HepG2 (cell line): Measurements from ENCODE around the gene GIPC2. TPM values are rescaled to one million over a fixed set of nuclear protein-coding genes. Genes with fewer than 3 reads are reported as not detected.

ENCODE experiments used
- ATAC-seq: fragments of 200-7000 bp; cut with Tn5 transposase; 3 replicates; pipeline ENCODE4 v1.9.1; 2020; ENCODE audit warnings: mild to moderate bottlenecking, moderate library complexity
- BruUV-seq: library from RNA; stranded (reverse); fragments of 400-500 nt; replicated peaks from 2 replicates; lab custom pipeline; 2021; lab: Mats Ljungman, UMichigan
- CTCF ChIA-PET: fragments of 300-600 bp; formaldehyde crosslinking; extraction: SDS; loops from one replicate; lab custom pipeline; 2021; ENCODE audit warnings: low total read pairs, inconsistent platforms, low intra/inter-chr PET ratio; lab: Yijun Ruan, JAX
- POLR2A ChIA-PET: fragments of 350-600 bp; sonication (Branson Sonifier 250); formaldehyde crosslinking; loops from one replicate; lab custom pipeline; 2020; ENCODE audit warnings: antibody characterized with exemption, inconsistent platforms; lab: Yijun Ruan, JAX
- DNase-seq: peaks from one replicate; pipeline ENCODE4 v3.0.0-alpha.2; 2015; ENCODE audit warnings: low spot score
- FAIRE-seq: peaks from 3 replicates; lab custom pipeline; 2011; peaks lifted over from hg19 to GRCh38; lab: Jason Lieb, UNC
- H2AFZ ChIP-seq: one replicate; pipeline ENCODE4 v1.6.1; 2011; ENCODE audit warnings: low read length, inconsistent platforms
- H3K27ac ChIP-seq: fragments of 300-600 bp; 3 replicates; pipeline ENCODE4 v1.8.0; 2011; ENCODE audit warnings: mixed run types, mild to moderate bottlenecking, mixed read lengths, low read length, inconsistent platforms; ENCODE audit not compliant: insufficient read depth; ENCODE audit errors: extremely low read length
- H3K27me3 ChIP-seq, 2 experiments: fragments of 200-600 bp in 1 of 2; 2 replicates in 1 of 2; 3 replicates in 1 of 2; pipeline versions ENCODE4 v1.6.0 to v1.8.0; 2011; ENCODE audit warnings: low read length in 2 of 2, mild to moderate bottlenecking in 2 of 2, moderate library complexity in 2 of 2, inconsistent platforms in 1 of 2; ENCODE audit not compliant: insufficient read depth in 2 of 2, control insufficient read depth in 1 of 2
- H3K36me3 ChIP-seq, 2 experiments: fragments of 200-600 bp in 1 of 2; replicated peaks in 1 of 2; 2 replicates in 1 of 2; 3 replicates in 1 of 2; pipeline versions ENCODE4 v1.5.1 to v1.8.0; 2011; ENCODE audit warnings: low read length in 2 of 2, inconsistent platforms in 1 of 2; ENCODE audit not compliant: insufficient read depth in 2 of 2, control insufficient read depth in 1 of 2
- H3K4me1 ChIP-seq: 2 replicates; pipeline ENCODE4 v1.5.1; 2012; ENCODE audit warnings: low read length, inconsistent platforms; ENCODE audit not compliant: insufficient read depth
- H3K4me2 ChIP-seq: 2 replicates; pipeline ENCODE4 v1.6.0; 2011; ENCODE audit warnings: low read depth, low read length, inconsistent platforms
- H3K4me3 ChIP-seq, 3 experiments: fragments of 200-600 bp in 1 of 3; sonication (generic), shearing (Covaris generic) in 1 of 3; replicated peaks in 1 of 3; 2 replicates each; pipeline ENCODE4 v1.5.1; 2011 to 2016; ENCODE audit warnings: low read length in 3 of 3, inconsistent platforms in 2 of 3, low read depth in 2 of 3, mild to moderate bottlenecking in 2 of 3, control low read depth in 1 of 3, mixed read lengths in 1 of 3; ENCODE audit not compliant: insufficient read depth in 1 of 3
- H3K79me2 ChIP-seq: one replicate; pipeline ENCODE4 v1.6.1; 2011; ENCODE audit warnings: low read length, inconsistent platforms; ENCODE audit not compliant: insufficient read depth
- H3K9ac ChIP-seq: 2 replicates; pipeline ENCODE4 v1.6.0; 2011; ENCODE audit warnings: mild to moderate bottlenecking, low read depth, low read length, inconsistent platforms; ENCODE audit not compliant: insufficient read depth
- H3K9me3 ChIP-seq: 2 replicates; pipeline ENCODE4 v1.5.1; 2012; ENCODE audit warnings: mild to moderate bottlenecking, low read length
- H4K20me1 ChIP-seq: 2 replicates; pipeline ENCODE4 v1.6.0; 2011; ENCODE audit warnings: inconsistent platforms, mild to moderate bottlenecking, low read length, moderate library complexity; ENCODE audit not compliant: insufficient read depth
- BCL6 ChIP-seq: IDR thresholded peaks from 2 replicates; pipeline ENCODE4 v1.6.1; 2016; ENCODE audit warnings: missing genetic modification reagents, missing compliant biosample characterization
- CHCHD3 ChIP-seq: sonication (generic); formaldehyde crosslinking; IDR thresholded peaks from 2 replicates; pipeline ENCODE4 v1.8.0; 2022; ENCODE audit warnings: mild to moderate bottlenecking, missing genetic modification reagents, moderate library complexity
- HNF4A ChIP-seq: sonication (generic); formaldehyde crosslinking; IDR thresholded peaks from 2 replicates; pipeline ENCODE4 v1.4.0; 2020; ENCODE audit warnings: missing genetic modification reagents
- KDM1A ChIP-seq: IDR thresholded peaks from 2 replicates; pipeline ENCODE4 v1.6.1; 2016; ENCODE audit warnings: missing compliant biosample characterization
- MTF1 ChIP-seq: sonication (generic); formaldehyde crosslinking; IDR thresholded peaks from 2 replicates; pipeline ENCODE4 v1.5.0; 2020; ENCODE audit warnings: missing genetic modification reagents
- NFAT5 ChIP-seq: sonication (generic); formaldehyde crosslinking; IDR thresholded peaks from 2 replicates; pipeline ENCODE4 v1.4.0; 2020; ENCODE audit warnings: missing genetic modification reagents
- TEAD3 ChIP-seq: optimal IDR thresholded peaks from 2 replicates; pipeline ENCODE3; 2016; ENCODE audit warnings: borderline replicate concordance
- ZMYM4 ChIP-seq: sonication (generic); formaldehyde crosslinking; IDR thresholded peaks from 2 replicates; pipeline ENCODE4 v1.8.1; 2023; ENCODE audit warnings: mild to moderate bottlenecking, missing genetic modification reagents
- ZNF337 ChIP-seq: sonication (generic); formaldehyde crosslinking; IDR thresholded peaks from 2 replicates; pipeline ENCODE4 v1.5.1; 2020; ENCODE audit warnings: missing genetic modification reagents, low read depth, mild to moderate bottlenecking, borderline replicate concordance
- ZNF432 ChIP-seq: sonication (generic); formaldehyde crosslinking; IDR thresholded peaks from 2 replicates; pipeline ENCODE4 v1.5.0; 2020; ENCODE audit warnings: missing genetic modification reagents, mild to moderate bottlenecking, borderline replicate concordance
- ZNF580 ChIP-seq: IDR thresholded peaks from 2 replicates; pipeline ENCODE4 v1.6.1; 2016; ENCODE audit warnings: low read depth, borderline replicate concordance
- ZNF703 ChIP-seq: sonication (generic); formaldehyde crosslinking; IDR thresholded peaks from 2 replicates; pipeline ENCODE4 v1.5.1; 2020; ENCODE audit warnings: missing genetic modification reagents, mild to moderate bottlenecking, moderate library complexity, borderline replicate concordance
- WGBS: methylation state at CpG from one replicate; pipeline ENCODE4 v1.1.6; 2017; ENCODE audit warnings: low lambda C conversion rate; 5-methylcytosine and 5-hydroxymethylcytosine counted together
- in situ Hi-C: cut with HindIII; loops from 2 replicates; pipeline ENCODE4 v1.10.0; 2017; ENCODE audit warnings: low pct_unique_long_range_greater_than_20kb; ENCODE audit not compliant: extremely low pct_ligation_motif_present
- intact Hi-C: fragments of 100-400 bp; cut with micrococcal nuclease; formaldehyde crosslinking; loops from one replicate; pipeline ENCODE4 v1.10.0; 2022; ENCODE audit not compliant: unreplicated experiment
- polyA plus RNA-seq, 8 experiments: library from polyadenylated mRNA; depleted of rRNA in 3 of 8; stranded (reverse) in 7 of 8; unstranded in 1 of 8; fragments of >200 nt; fragmentation: Illumina TruSeq in 4 of 8; extraction: Trizol in 4 of 8; gene quantifications; 2 replicates each; pipeline versions ENCODE4 v1.2.1 to v1.2.3, GENCODE V29; 2011 to 2016; ENCODE audit warnings: low read depth in 4 of 8, missing spikeins in 1 of 8, mixed read lengths in 1 of 8; ENCODE audit not compliant: insufficient read depth in 1 of 8
- total RNA-seq, 5 experiments: library from RNA; depleted of rRNA; stranded (reverse); fragments of >200 nt; fragmentation: Illumina TruSeq; extraction: Trizol; gene quantifications; 2 replicates each; pipeline ENCODE4 v1.2.3, GENCODE V29; 2016; ENCODE audit warnings: low read depth in 1 of 5
- TF ChIP-seq, protein P1 (sequence below): sonication (generic); formaldehyde crosslinking; conservative IDR thresholded peaks from 2 replicates; pipeline ENCODE4 v1.4.0; 2020; ENCODE audit warnings: missing genetic modification reagents
- TF ChIP-seq, protein P2 (sequence below): sonication (generic); formaldehyde crosslinking; conservative IDR thresholded peaks from 2 replicates; pipeline ENCODE4 v1.4.0; 2020; ENCODE audit warnings: missing genetic modification reagents

GIPC2 gene
- total and polyA plus RNA-seq, 2 of the 13 experiments (the other 11 are each of a cell fraction or from before 2014, with no cell fraction given): 6.1 to 21.6 TPM

DNA sequence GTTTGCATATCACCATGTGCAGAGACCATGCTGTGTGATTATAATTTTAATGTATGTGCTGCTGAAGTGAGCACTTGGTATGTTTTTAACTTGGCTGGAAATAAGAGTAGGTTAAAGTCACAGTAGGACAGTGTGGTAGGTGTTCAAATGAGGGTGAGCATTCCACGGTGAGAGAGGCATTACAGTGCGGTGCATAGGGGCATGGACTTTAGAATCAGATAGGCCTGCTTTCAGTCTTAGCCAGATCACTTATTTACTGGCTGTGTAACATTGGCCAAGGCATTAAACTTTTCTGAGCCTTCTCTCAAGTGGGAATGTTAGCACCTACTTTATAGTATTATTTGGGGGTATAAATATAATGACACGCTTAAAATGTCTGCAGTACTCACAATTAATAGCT is 43.2 kb downstream of the GIPC2 start:
- ChIA-PET CTCF (no interaction called here), POLR2A (no interaction called here)
- no peaks in the 10 kb centered on the region for H3K27me3 ChIP-seq
- no peak overlapping the region for H3K4me3 ChIP-seq
- H3K9ac ChIP-seq: no peak overlapping the region
- peaks cover 12% of the 10 kb centered on the region for H3K4me1 ChIP-seq
- 60% methylated on average over 3 of the region's 3 CpGs for WGBS
- in situ Hi-C loops: no loop called here
- peaks cover 14% of the 10 kb centered on the region for H3K9me3 ChIP-seq
- FAIRE-seq: peak; percentile 66
- no peak overlapping the region for H3K27ac ChIP-seq
- no peak overlapping the region for H2AFZ ChIP-seq
- DNase-seq: peak; percentile 35
- intact Hi-C loops: no loop called here
- H3K79me2 ChIP-seq: peaks cover 4% of the 10 kb centered on the region
- BruUV-seq: no TSS peak
- ATAC-seq: peak; percentile 99
- peaks cover 1% of the 10 kb centered on the region in 2 experiments; a peak in 2 of 5 replicates for H3K36me3 ChIP-seq
- H3K4me2 ChIP-seq: no peak overlapping the region
- no peaks in the 10 kb centered on the region for H4K20me1 ChIP-seq
- TF ChIP-seq ZNF337 (CRISPR knock-in tag): no peak
- 0 out of 2 replicates have a peak, but pooled peaks have one; percentile 49 for TF ChIP-seq MTF1
- TF ChIP-seq CHCHD3: no peak
- TF ChIP-seq, protein P1, sequence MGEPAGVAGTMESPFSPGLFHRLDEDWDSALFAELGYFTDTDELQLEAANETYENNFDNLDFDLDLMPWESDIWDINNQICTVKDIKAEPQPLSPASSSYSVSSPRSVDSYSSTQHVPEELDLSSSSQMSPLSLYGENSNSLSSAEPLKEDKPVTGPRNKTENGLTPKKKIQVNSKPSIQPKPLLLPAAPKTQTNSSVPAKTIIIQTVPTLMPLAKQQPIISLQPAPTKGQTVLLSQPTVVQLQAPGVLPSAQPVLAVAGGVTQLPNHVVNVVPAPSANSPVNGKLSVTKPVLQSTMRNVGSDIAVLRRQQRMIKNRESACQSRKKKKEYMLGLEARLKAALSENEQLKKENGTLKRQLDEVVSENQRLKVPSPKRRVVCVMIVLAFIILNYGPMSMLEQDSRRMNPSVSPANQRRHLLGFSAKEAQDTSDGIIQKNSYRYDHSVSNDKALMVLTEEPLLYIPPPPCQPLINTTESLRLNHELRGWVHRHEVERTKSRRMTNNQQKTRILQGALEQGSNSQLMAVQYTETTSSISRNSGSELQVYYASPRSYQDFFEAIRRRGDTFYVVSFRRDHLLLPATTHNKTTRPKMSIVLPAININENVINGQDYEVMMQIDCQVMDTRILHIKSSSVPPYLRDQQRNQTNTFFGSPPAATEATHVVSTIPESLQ (CRISPR knock-in tag): no peak
- TF ChIP-seq BCL6 (CRISPR knock-in tag): no peak
- TF ChIP-seq, protein P2, sequence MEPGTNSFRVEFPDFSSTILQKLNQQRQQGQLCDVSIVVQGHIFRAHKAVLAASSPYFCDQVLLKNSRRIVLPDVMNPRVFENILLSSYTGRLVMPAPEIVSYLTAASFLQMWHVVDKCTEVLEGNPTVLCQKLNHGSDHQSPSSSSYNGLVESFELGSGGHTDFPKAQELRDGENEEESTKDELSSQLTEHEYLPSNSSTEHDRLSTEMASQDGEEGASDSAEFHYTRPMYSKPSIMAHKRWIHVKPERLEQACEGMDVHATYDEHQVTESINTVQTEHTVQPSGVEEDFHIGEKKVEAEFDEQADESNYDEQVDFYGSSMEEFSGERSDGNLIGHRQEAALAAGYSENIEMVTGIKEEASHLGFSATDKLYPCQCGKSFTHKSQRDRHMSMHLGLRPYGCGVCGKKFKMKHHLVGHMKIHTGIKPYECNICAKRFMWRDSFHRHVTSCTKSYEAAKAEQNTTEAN (CRISPR knock-in tag): 0 out of 2 replicates have a peak, but pooled peaks have one; percentile 46
- TF ChIP-seq ZNF703 (CRISPR knock-in tag): no peak
- TF ChIP-seq NFAT5 (CRISPR knock-in tag): no peak
- no peak for TF ChIP-seq ZNF580 (CRISPR knock-in tag)
- no peak for TF ChIP-seq ZNF432 (CRISPR knock-in tag)
- TF ChIP-seq ZMYM4 (CRISPR knock-in tag): 0 out of 2 replicates have a peak, but pooled peaks have one; percentile 22
- TF ChIP-seq TEAD3 (CRISPR knock-in tag): peak; percentile 38
- peak; percentile 74 for TF ChIP-seq HNF4A (CRISPR knock-in tag)
- no peak for TF ChIP-seq KDM1A (CRISPR knock-in tag)
